Activated CD4-positive, alpha-beta memory T cell treated with anti-CD3 and anti-CD28 coated beads, Interleukin-2, amount 10 ng/mL, durations not matched to agents 7 days and 5 days (primary cell): ENCODE measurements around the gene UBE2G1. TPM values are rescaled to one million over a fixed set of nuclear protein-coding genes. Genes with fewer than 3 reads are reported as not detected.

ENCODE experiments used
- CTCF ChIA-PET: fragments of 350-600 bp; sonication (Branson Sonifier 250); formaldehyde crosslinking; loops from one replicate; lab custom pipeline; 2021; ENCODE audit warnings: antibody characterized with exemption, inconsistent platforms; lab: Charles Lee
- POLR2A ChIA-PET: fragments of 350-600 bp; sonication (Branson Sonifier 250); formaldehyde crosslinking; loops from one replicate; lab custom pipeline; 2021; ENCODE audit warnings: antibody characterized with exemption; lab: Charles Lee
- DNase-seq: peaks from one replicate; pipeline ENCODE4 v3.0.0-alpha.2; 2020
- H3K27ac Mint-ChIP-seq: one replicate; pipeline ENCODE4 v1.8.0; 2021; ENCODE audit warnings: mild to moderate bottlenecking, mixed read lengths
- H3K27me3 Mint-ChIP-seq: one replicate; pipeline ENCODE4 v1.8.0; 2021; ENCODE audit warnings: mixed read lengths
- H3K36me3 Mint-ChIP-seq: one replicate; pipeline ENCODE4 v1.8.0; 2021; ENCODE audit warnings: low read depth, mixed read lengths
- H3K4me1 Mint-ChIP-seq: one replicate; pipeline ENCODE4 v1.8.0; 2021; ENCODE audit warnings: mixed read lengths
- H3K4me3 Mint-ChIP-seq: one replicate; pipeline ENCODE4 v1.8.0; 2021; ENCODE audit warnings: mild to moderate bottlenecking, mixed read lengths
- H3K9me3 Mint-ChIP-seq: one replicate; pipeline ENCODE4 v1.8.0; 2021; ENCODE audit warnings: mixed read lengths
- total RNA-seq, 2 experiments: library from RNA; stranded (reverse); gene quantifications; one replicate each; pipeline ENCODE4 v1.2.3, GENCODE V29; 2021

The UBE2G1 gene
- total RNA-seq, 2 experiments from 2014 or later, result 65.3 to 66.4 TPM

DNA sequence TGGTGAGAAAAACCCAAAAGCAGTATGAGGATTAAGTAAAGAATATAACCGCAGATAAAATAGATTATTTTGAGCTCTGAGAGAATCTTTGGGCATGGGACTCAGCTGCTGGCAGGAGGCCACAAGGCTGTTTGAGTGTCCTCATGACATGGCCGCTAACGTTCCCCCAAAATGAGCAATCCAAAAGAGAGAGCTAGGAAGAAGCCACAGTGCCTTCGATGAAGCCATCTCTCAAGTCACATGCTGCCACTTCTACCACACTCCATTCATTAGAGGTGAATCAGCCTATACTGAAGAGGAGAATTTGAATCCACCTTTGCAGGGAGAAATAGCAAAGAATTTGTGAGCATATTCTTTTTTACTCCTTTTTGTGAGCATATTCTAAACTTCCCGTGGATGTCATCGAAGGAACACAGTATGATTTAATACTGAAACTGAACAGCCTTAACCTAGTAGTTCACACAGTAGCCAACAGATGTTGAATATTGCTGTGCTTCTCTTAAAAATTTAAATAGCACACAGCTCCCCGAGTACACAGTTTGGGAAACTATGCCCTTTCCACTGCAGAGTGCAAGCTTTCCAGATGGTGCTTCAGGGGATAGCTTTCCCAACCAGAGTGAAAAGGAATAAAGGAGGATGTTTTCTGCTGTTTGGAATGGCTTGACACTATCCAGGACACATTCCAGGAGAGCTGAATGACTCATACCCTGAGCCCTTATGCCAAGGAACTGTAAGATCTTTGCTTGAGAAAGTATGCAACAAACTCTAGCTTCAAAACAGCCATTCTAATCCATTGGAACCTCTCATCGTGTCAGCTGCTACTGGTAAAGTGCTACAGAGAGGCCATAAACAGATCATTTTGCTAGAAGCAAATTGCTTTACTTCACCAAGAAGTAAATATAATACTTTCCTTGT lies 136.6 kb downstream of the UBE2G1 start:
- no peaks in the 10 kb centered on the region for H3K27me3 Mint-ChIP-seq
- POLR2A ChIA-PET, result interaction anchor here (1.1 kb wide), 2 partner anchors 10 to 13 kb away, joined by 3 read pairs; no protein-coding TSS in a partner anchor
- no peaks in the 10 kb centered on the region for H3K9me3 Mint-ChIP-seq
- H3K4me1 Mint-ChIP-seq, result peaks cover 13% of the 10 kb centered on the region
- no peak overlapping the region for H3K27ac Mint-ChIP-seq
- H3K36me3 Mint-ChIP-seq, result peaks cover 30% of the 10 kb centered on the region
- no peak for DNase-seq
- CTCF ChIA-PET, result interaction anchor here (1.3 to 2.1 kb wide), 2 partner anchors 14 to 30 kb away, joined by 7 to 13 read pairs; no protein-coding TSS in a partner anchor
- H3K4me3 Mint-ChIP-seq, result no peak overlapping the region

DNA sequence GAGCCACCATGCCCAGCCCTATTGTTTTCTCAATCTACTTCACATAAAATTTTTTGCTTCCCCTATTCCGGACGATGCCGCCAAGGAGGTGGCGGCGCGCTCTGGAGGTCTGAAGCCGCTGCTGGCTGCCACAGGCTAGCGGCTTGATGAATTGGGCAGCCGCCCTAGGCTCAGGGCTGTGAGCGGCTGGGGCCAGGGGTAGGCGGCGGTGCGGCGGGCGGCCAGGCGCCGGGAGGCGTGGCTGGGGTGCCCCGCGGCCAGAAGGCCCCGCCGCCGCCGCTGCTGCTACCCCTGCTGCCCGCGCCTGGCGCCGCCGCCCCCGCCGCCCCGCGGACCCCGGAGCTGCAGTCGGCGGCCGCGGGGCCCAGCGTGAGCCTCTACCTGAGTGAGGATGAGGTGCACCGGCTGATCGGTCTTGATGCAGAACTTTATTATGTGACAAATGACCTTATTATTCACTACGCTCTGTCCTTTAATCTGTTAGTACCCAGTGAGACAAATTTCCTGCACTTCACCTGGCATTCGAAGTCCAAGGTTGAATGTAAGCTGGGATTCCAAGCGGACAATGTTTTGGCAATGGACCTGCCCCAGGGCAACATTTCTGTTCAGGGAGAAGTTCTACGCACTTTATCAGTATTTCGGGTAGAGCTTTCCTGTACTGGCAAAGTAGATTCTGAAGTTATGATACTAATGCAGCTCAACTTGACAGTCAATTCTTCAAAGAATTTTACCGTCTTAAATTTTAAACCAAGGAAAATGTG lies 144.4 kb downstream of the UBE2G1 start:
- no peak for DNase-seq
- POLR2A ChIA-PET, result interaction anchor here (0.6 to 1.3 kb wide), 3 partner anchors 10 to 17 kb away, joined by 3 read pairs; no protein-coding TSS in a partner anchor
- no peaks in the 10 kb centered on the region for H3K4me1 Mint-ChIP-seq
- H3K9me3 Mint-ChIP-seq, result no peaks in the 10 kb centered on the region
- CTCF ChIA-PET, result interaction anchor here (0.9 to 1.1 kb wide), 2 partner anchors 21 to 191 kb away, joined by 3 read pairs; no protein-coding TSS in a partner anchor
- H3K27me3 Mint-ChIP-seq, result no peaks in the 10 kb centered on the region
- no peak overlapping the region for H3K4me3 Mint-ChIP-seq
- H3K27ac Mint-ChIP-seq, result no peak overlapping the region
- peaks cover 16% of the 10 kb centered on the region for H3K36me3 Mint-ChIP-seq

DNA sequence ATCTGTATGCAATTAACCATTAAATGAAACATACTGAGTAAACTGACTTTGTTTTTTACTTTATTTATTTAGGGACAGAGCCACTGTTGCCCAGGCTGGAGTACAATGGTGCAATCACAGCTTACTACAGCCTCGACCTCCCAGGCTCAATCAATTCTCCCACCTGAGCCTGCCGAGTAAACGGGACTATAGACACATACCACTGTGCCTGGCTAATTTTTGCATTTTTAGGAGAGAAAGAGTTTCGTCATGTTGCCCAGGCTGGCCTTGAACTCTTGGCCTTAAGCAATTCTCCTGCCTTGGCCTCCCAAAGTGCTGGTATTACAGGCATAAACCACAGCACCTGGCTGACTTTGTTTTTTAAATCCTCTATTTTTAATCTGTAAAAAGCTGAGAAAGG lies 145.3 kb downstream of the UBE2G1 start:
- H3K27ac Mint-ChIP-seq, result no peak overlapping the region
- DNase-seq, result no peak
- no peaks in the 10 kb centered on the region for H3K9me3 Mint-ChIP-seq
- POLR2A ChIA-PET, result no interaction called here
- CTCF ChIA-PET, result no interaction called here
- H3K27me3 Mint-ChIP-seq, result no peaks in the 10 kb centered on the region
- H3K36me3 Mint-ChIP-seq, result peaks cover 17% of the 10 kb centered on the region
- H3K4me1 Mint-ChIP-seq, result no peaks in the 10 kb centered on the region
- no peak overlapping the region for H3K4me3 Mint-ChIP-seq

DNA sequence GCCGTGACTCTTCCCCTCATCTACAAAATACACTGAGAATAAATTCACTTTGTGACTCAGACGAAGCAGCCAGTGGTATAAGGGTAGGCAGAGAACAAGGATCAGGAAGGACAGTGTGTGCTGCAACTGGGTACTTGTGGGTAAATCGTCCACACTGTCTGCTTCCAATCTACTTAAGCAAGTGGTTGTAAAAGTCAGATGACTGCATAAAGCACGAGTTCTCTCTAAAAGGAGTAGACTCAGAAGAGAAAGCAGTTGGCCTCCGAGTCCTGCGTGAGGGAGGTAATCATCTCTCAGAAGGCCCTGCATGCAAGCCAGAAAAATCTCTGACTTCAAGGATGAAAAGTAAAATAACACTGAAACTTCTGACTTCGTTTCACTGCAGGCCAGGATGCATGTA lies 145.8 kb downstream of the UBE2G1 start:
- Mint-ChIP-seq H3K27me3 (no peaks in the 10 kb centered on the region), H3K4me3 (no peak overlapping the region), H3K4me1 (peaks cover 1% of the 10 kb centered on the region), H3K9me3 (no peaks in the 10 kb centered on the region), H3K27ac (no peak overlapping the region), H3K36me3 (peaks cover 18% of the 10 kb centered on the region)
- ChIA-PET POLR2A (interaction anchor here (1.6 kb wide), 1 partner anchor 9 kb away, joined by 3 read pairs; no protein-coding TSS in a partner anchor), CTCF (interaction anchor here (1.3 kb wide), 1 partner anchor 20 kb away, joined by 3 read pairs; no protein-coding TSS in a partner anchor)
- no peak for DNase-seq

Other genes with a start within 250 kb of the UBE2G1 start
- gene ZZEF1, start 223.6 kb downstream of the UBE2G1 start, total RNA-seq, result 10 to 100 TPM; 52.1 to 54.9 TPM
- 1 to 10 TPM; 7.9 to 8.6 TPM for gene CYB5D2, start 223.5 kb downstream of the UBE2G1 start, total RNA-seq
- 10 to 100 TPM; 70.7 to 71.6 TPM for gene ANKFY1, start 102.7 kb downstream of the UBE2G1 start, total RNA-seq
- gene SPNS3, start 67.3 kb upstream of the UBE2G1 start, total RNA-seq, result 10 to 100 TPM; 14.1 to 14.2 TPM
- gene SPNS2, start 132.2 kb upstream of the UBE2G1 start, total RNA-seq, result under 1 TPM; 0.15 to 0.60 TPM
- 10 to 100 TPM; 36.7 to 37.7 TPM for gene MYBBP1A, start 188.7 kb upstream of the UBE2G1 start, total RNA-seq
- gene GGT6, start 193.9 kb upstream of the UBE2G1 start, total RNA-seq, result not detected
- not detected for gene SMTNL2, start 217.9 kb upstream of the UBE2G1 start, total RNA-seq